HepG2 (cell line): Measurements from ENCODE around the gene RHBDD3. TPM values are rescaled to one million over a fixed set of nuclear protein-coding genes. Genes with fewer than 3 reads are reported as not detected.

Experiments used
- ATRX ChIP-seq: sonication (generic); formaldehyde crosslinking; IDR thresholded peaks from 2 replicates; pipeline ENCODE4 v1.4.0; 2020; ENCODE audit warnings: missing genetic modification reagents, borderline replicate concordance
- ETV5 ChIP-seq: IDR thresholded peaks from 2 replicates; pipeline ENCODE4 v1.6.1; 2018; ENCODE audit warnings: missing biosample characterization, missing genetic modification reagents, inconsistent platforms, borderline replicate concordance
- EZH2 ChIP-seq: conservative IDR thresholded peaks from 2 replicates; pipeline ENCODE4 v1.6.1; 2012; ENCODE audit warnings: mild to moderate bottlenecking, low read depth, low read length, moderate library complexity
- KLF13 ChIP-seq: sonication (generic); formaldehyde crosslinking; IDR thresholded peaks from 2 replicates; pipeline ENCODE4 v1.4.0; 2020; ENCODE audit warnings: mild to moderate bottlenecking, missing genetic modification reagents
- KLF9 ChIP-seq: IDR thresholded peaks from 2 replicates; pipeline ENCODE4 v1.6.1; 2016; ENCODE audit warnings: low read depth
- MAFF ChIP-seq: IDR thresholded peaks from 2 replicates; pipeline ENCODE4 v1.6.1; 2011; ENCODE audit warnings: low read depth, low read length, improper control_type of control experiment
- NFKBIZ ChIP-seq: IDR thresholded peaks from 2 replicates; pipeline ENCODE4 v1.6.1; 2018; ENCODE audit warnings: missing genetic modification reagents, missing compliant biosample characterization
- NR2F1 ChIP-seq, 2 experiments: fragments of 450-650 bp in 1 of 2; formaldehyde crosslinking in 1 of 2; IDR thresholded peaks; 2 replicates each; pipeline versions ENCODE4 v1.5.0 to v1.6.1; 2016 to 2020; ENCODE audit warnings: mild to moderate bottlenecking in 1 of 2, missing compliant biosample characterization in 1 of 2, missing genetic modification reagents in 1 of 2, moderate library complexity in 1 of 2
- PITX1 ChIP-seq: sonication (generic); formaldehyde crosslinking; IDR thresholded peaks from 2 replicates; pipeline ENCODE4 v1.5.1; 2020; ENCODE audit warnings: mild to moderate bottlenecking, missing genetic modification reagents
- SP2 ChIP-seq: sonication (generic); formaldehyde crosslinking; IDR thresholded peaks from 2 replicates; pipeline ENCODE4 v1.5.1; 2020; ENCODE audit warnings: mild to moderate bottlenecking, missing genetic modification reagents
- ZBTB3 ChIP-seq: sonication (generic); formaldehyde crosslinking; IDR thresholded peaks from 2 replicates; pipeline ENCODE4 v1.4.0; 2020; ENCODE audit warnings: low read depth, mild to moderate bottlenecking, moderate library complexity, missing genetic modification reagents, borderline replicate concordance
- ZNF230 ChIP-seq: sonication (generic); formaldehyde crosslinking; IDR thresholded peaks from 2 replicates; pipeline ENCODE4 v1.4.0; 2020; ENCODE audit warnings: mild to moderate bottlenecking, missing genetic modification reagents
- ZNF3 ChIP-seq: IDR thresholded peaks from 2 replicates; pipeline ENCODE4 v1.7.0; 2017; ENCODE audit warnings: inconsistent platforms
- ZNF441 ChIP-seq: sonication (generic); formaldehyde crosslinking; IDR thresholded peaks from 2 replicates; pipeline ENCODE4 v1.7.0; 2021; ENCODE audit warnings: missing genetic modification reagents, borderline replicate concordance
- ZNF737 ChIP-seq: sonication (generic); formaldehyde crosslinking; IDR thresholded peaks from 2 replicates; pipeline ENCODE4 v1.5.0; 2020; ENCODE audit warnings: missing genetic modification reagents, mild to moderate bottlenecking, borderline replicate concordance
- ZNF792 ChIP-seq: IDR thresholded peaks from 2 replicates; pipeline ENCODE4 v1.6.1; 2016
- ZNF850 ChIP-seq: sonication (generic); formaldehyde crosslinking; conservative IDR thresholded peaks from 2 replicates; pipeline ENCODE4 v1.9.0; 2021; ENCODE audit warnings: mild to moderate bottlenecking, missing genetic modification reagents
- polyA plus RNA-seq, 8 experiments: library from polyadenylated mRNA; depleted of rRNA in 3 of 8; stranded (reverse) in 7 of 8; unstranded in 1 of 8; fragments of >200 nt; fragmentation: Illumina TruSeq in 4 of 8; extraction: Trizol in 4 of 8; gene quantifications; 2 replicates each; pipeline versions ENCODE4 v1.2.1 to v1.2.3, GENCODE V29; 2011 to 2016; ENCODE audit warnings: low read depth in 4 of 8, missing spikeins in 1 of 8, mixed read lengths in 1 of 8; ENCODE audit not compliant: insufficient read depth in 1 of 8
- total RNA-seq, 5 experiments: library from RNA; depleted of rRNA; stranded (reverse); fragments of >200 nt; fragmentation: Illumina TruSeq; extraction: Trizol; gene quantifications; 2 replicates each; pipeline ENCODE4 v1.2.3, GENCODE V29; 2016; ENCODE audit warnings: low read depth in 1 of 5
- TF ChIP-seq, protein P1 (sequence below): sonication (generic); formaldehyde crosslinking; IDR thresholded peaks from 2 replicates; pipeline ENCODE4 v1.4.0; 2020; ENCODE audit warnings: missing genetic modification reagents, borderline replicate concordance
- TF ChIP-seq, protein P2 (sequence below): sonication (generic); formaldehyde crosslinking; IDR thresholded peaks from one replicate; pipeline ENCODE4 v1.5.1; 2020; ENCODE audit warnings: mild to moderate bottlenecking, missing genetic modification reagents; ENCODE audit errors: not compliant biosample characterization
- TF ChIP-seq, protein P3 (sequence below): IDR thresholded peaks from 2 replicates; pipeline ENCODE4 v1.6.1; 2012; ENCODE audit warnings: low read depth, low read length, improper control_type of control experiment

Gene RHBDD3
- total and polyA plus RNA-seq, 2 of the 13 experiments (the other 11 are each of a cell fraction or from before 2014, with no cell fraction given), result 12.1 to 26.7 TPM

DNA sequence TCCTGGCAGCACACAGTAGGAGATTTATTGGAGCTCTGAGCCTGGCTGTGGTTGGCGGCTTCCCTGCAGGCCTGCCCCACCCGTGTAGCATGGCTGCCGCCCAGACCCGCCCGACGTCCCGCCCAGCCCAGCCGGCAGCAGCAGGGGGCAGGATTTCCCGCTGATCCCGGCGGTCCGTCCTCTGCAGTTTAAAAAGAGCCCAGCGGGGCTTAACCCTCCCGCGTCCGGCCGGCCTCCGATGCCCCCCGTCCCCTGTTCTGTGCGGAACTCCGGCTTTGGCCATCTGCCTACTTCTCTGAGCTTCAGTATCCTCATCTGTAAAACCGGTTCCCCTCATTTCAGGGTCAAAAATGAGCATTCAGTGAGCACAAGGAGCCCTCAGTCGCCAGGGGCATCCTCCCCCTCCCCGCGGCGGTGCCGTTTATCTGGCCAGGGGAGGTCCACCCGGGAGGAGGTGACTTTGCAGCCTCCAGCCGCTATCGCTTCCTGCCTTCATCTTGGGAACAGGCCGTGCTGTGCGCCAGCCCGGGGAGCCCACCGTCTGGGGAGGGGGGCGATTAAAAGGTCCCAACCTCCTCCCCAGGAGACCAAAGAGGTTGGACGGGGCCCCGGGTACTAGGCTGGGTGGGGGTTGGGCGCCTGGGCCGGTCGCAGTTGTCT lies 38.5 kb upstream of the RHBDD3 start, which contains the start of gene GAS2L1 (continued):
- TF ChIP-seq ZBTB3 (CRISPR knock-in tag) (no peak), NFKBIZ (CRISPR knock-in tag) (no peak), ZNF737 (no peak), ZNF230 (no peak), PITX1 (0 out of 2 replicates have a peak, but pooled peaks have one; percentile 39), ATRX (CRISPR knock-in tag) (no peak), ZNF3 (CRISPR knock-in tag) (no peak), KLF9 (CRISPR knock-in tag) (no peak), SP2 (CRISPR knock-in tag) (no peak), ETV5 (CRISPR knock-in tag) (peak; percentile 43; the same call in 1 of the 2 replicates), NR2F1 (CRISPR knock-in tag; IDR thresholded peaks at IDR 0.05) (no peak), KLF13 (CRISPR knock-in tag) (no peak), EZH2 (no peak), ZNF850 (CRISPR knock-in tag) (no peak), ZNF792 (CRISPR knock-in tag) (no peak), ZNF441 (CRISPR knock-in tag) (no peak), MAFF (no peak)
- TF ChIP-seq, protein P1, sequence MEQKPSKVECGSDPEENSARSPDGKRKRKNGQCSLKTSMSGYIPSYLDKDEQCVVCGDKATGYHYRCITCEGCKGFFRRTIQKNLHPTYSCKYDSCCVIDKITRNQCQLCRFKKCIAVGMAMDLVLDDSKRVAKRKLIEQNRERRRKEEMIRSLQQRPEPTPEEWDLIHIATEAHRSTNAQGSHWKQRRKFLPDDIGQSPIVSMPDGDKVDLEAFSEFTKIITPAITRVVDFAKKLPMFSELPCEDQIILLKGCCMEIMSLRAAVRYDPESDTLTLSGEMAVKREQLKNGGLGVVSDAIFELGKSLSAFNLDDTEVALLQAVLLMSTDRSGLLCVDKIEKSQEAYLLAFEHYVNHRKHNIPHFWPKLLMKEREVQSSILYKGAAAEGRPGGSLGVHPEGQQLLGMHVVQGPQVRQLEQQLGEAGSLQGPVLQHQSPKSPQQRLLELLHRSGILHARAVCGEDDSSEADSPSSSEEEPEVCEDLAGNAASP (CRISPR knock-in tag), result 0 out of 2 replicates have a peak, but pooled peaks have one; percentile 47
- TF ChIP-seq, protein P2, sequence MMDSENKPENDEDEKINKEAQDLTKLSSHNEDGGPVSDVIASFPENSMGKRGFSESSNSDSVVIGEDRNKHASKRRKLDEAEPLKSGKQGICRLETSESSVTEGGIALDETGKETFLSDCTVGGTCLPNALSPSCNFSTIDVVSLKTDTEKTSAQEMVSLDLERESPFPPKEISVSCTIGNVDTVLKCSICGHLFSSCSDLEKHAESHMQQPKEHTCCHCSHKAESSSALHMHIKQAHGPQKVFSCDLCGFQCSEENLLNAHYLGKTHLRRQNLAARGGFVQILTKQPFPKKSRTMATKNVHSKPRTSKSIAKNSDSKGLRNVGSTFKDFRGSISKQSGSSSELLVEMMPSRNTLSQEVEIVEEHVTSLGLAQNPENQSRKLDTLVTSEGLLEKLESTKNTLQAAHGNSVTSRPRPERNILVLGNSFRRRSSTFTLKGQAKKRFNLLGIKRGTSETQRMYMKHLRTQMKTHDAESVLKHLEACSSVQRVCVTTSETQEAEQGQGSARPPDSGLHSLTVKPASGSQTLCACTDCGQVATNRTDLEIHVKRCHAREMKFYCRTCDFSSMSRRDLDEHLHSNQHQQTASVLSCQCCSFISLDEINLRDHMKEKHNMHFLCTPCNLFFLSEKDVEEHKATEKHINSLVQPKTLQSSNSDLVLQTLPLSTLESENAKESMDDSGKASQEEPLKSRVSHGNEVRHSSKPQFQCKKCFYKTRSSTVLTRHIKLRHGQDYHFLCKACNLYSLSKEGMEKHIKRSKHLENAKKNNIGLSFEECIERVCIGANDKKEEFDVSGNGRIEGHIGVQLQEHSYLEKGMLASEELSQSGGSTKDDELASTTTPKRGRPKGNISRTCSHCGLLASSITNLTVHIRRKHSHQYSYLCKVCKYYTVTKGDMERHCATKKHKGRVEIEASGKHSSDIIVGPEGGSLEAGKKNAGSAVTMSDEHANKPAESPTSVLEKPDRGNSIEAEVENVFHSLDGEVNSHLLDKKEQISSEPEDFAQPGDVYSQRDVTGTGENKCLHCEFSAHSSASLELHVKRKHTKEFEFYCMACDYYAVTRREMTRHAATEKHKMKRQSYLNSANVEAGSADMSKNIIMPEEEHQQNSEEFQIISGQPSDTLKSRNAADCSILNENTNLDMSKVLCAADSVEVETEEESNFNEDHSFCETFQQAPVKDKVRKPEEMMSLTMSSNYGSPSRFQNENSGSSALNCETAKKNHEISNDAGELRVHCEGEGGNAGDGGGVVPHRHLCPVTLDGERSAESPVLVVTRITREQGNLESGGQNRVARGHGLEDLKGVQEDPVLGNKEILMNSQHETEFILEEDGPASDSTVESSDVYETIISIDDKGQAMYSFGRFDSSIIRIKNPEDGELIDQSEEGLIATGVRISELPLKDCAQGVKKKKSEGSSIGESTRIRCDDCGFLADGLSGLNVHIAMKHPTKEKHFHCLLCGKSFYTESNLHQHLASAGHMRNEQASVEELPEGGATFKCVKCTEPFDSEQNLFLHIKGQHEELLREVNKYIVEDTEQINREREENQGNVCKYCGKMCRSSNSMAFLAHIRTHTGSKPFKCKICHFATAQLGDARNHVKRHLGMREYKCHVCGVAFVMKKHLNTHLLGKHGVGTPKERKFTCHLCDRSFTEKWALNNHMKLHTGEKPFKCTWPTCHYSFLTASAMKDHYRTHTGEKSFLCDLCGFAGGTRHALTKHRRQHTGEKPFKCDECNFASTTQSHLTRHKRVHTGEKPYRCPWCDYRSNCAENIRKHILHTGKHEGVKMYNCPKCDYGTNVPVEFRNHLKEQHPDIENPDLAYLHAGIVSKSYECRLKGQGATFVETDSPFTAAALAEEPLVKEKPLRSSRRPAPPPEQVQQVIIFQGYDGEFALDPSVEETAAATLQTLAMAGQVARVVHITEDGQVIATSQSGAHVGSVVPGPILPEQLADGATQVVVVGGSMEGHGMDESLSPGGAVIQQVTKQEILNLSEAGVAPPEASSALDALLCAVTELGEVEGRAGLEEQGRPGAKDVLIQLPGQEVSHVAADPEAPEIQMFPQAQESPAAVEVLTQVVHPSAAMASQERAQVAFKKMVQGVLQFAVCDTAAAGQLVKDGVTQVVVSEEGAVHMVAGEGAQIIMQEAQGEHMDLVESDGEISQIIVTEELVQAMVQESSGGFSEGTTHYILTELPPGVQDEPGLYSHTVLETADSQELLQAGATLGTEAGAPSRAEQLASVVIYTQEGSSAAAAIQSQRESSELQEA, result no peak
- TF ChIP-seq, protein P3, sequence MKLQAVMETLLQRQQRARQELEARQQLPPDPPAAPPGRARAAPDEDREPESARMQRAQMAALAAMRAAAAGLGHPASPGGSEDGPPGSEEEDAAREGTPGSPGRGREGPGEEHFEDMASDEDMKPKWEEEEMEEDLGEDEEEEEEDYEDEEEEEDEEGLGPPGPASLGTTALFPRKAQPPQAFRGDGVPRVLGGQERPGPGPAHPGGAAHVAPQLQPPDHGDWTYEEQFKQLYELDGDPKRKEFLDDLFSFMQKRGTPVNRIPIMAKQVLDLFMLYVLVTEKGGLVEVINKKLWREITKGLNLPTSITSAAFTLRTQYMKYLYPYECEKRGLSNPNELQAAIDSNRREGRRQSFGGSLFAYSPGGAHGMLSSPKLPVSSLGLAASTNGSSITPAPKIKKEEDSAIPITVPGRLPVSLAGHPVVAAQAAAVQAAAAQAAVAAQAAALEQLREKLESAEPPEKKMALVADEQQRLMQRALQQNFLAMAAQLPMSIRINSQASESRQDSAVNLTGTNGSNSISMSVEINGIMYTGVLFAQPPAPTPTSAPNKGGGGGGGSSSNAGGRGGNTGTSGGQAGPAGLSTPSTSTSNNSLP, result no peak
